ENCODE data around the gene MAZ.

Gene MAZ

GRCh38 chr16:29810699-29811169, 4.4 kb downstream of the MAZ start:
- H3K27me3 ChIP-seq (replicated peaks; ENCODE audit: control insufficient read depth, insufficient read depth, low read length): no peaks in the 10 kb centered on the region
- H3K36me3 ChIP-seq (ENCODE audit: control insufficient read depth, insufficient read depth, low read length): peaks cover 15% of the 10 kb centered on the region
- no peak for DNase-seq (ENCODE audit: extremely low read depth, insufficient read length)
- TF ChIP-seq CTCF (IDR thresholded peaks at IDR 0.05; ENCODE audit: insufficient read depth, low read length, poor library complexity, severe bottlenecking): no peak
- peak overlapping the region; percentile 54 for H3K4me3 ChIP-seq (replicated peaks; ENCODE audit: low read depth, low read length)

- peak overlapping the region; percentile 54 for H3K4me3 ChIP-seq (replicated peaks; ENCODE audit: low read depth, low read length)
- H3K36me3 ChIP-seq (ENCODE audit: control insufficient read depth, insufficient read depth, low read length): peaks cover 15% of the 10 kb centered on the region
- TF ChIP-seq CTCF (IDR thresholded peaks at IDR 0.05; ENCODE audit: insufficient read depth, low read length, poor library complexity, severe bottlenecking): no peak
- peak; percentile 77 for DNase-seq (ENCODE audit: extremely low read depth, insufficient read length)
- no peaks in the 10 kb centered on the region for H3K27me3 ChIP-seq (replicated peaks; ENCODE audit: control insufficient read depth, insufficient read depth, low read length)
Measured at GRCh38 chr16:29811170-29811895, 5.0 kb downstream of the MAZ start.

- Histone ChIP-seq H3K27me3 (replicated peaks; ENCODE audit: control insufficient read depth, insufficient read depth, low read length) (no peaks in the 10 kb centered on the region), H3K36me3 (ENCODE audit: control insufficient read depth, insufficient read depth, low read length) (peaks cover 15% of the 10 kb centered on the region), H3K4me3 (replicated peaks; ENCODE audit: low read depth, low read length) (peak within 1 kb of the TSS; percentile 54)
- TF ChIP-seq CTCF (IDR thresholded peaks at IDR 0.05; ENCODE audit: insufficient read depth, low read length, poor library complexity, severe bottlenecking): no peak
- DNase-seq (ENCODE audit: extremely low read depth, insufficient read length): peak; percentile 60
Measured at GRCh38 chr16:29811896-29812665, 5.8 kb downstream of the MAZ start, which contains the start of gene PRRT2. Gene PRRT2, plus strand, starts transcription at chr16:29812193. Its CDS starts 862 bp downstream, at chr16:29813055.

GRCh38 chr16:29812754-29813643, 6.7 kb downstream of the MAZ start:
- no peaks in the 10 kb centered on the region for H3K27me3 ChIP-seq (replicated peaks; ENCODE audit: control insufficient read depth, insufficient read depth, low read length)
- DNase-seq (ENCODE audit: extremely low read depth, insufficient read length): no peak
- H3K36me3 ChIP-seq (ENCODE audit: control insufficient read depth, insufficient read depth, low read length): peaks cover 14% of the 10 kb centered on the region
- no peak for TF ChIP-seq CTCF (IDR thresholded peaks at IDR 0.05; ENCODE audit: insufficient read depth, low read length, poor library complexity, severe bottlenecking)
- no peak overlapping the region for H3K4me3 ChIP-seq (replicated peaks; ENCODE audit: low read depth, low read length)

All from GM06990 (cell line).